GM21526 (cell line): ENCODE measurements around the gene DECR2.
A peak's percentile ranks its signal among the peaks of the same experiment; 100 is the strongest.
"Not testable (repeated sequence)": the region's sequence is repeated elsewhere in the genome, so short reads cannot be mapped to it uniquely, and the experiment has no call there.

ENCODE experiments used
- ATAC-seq: cut with Tn5 transposase; IDR thresholded peaks from one replicate; pipeline ENCODE4 v1.9.1; 2021; ENCODE audit warnings: moderate library complexity; ENCODE audit not compliant: unreplicated experiment, low FRiP score

The DECR2 gene

GRCh38 chr16:397736-398332, 3.9 kb upstream of the DECR2 start:
- ATAC-seq = no peak

GRCh38 chr16:398561-399339, 2.9 kb upstream of the DECR2 start:
- ATAC-seq = no peak

DNA sequence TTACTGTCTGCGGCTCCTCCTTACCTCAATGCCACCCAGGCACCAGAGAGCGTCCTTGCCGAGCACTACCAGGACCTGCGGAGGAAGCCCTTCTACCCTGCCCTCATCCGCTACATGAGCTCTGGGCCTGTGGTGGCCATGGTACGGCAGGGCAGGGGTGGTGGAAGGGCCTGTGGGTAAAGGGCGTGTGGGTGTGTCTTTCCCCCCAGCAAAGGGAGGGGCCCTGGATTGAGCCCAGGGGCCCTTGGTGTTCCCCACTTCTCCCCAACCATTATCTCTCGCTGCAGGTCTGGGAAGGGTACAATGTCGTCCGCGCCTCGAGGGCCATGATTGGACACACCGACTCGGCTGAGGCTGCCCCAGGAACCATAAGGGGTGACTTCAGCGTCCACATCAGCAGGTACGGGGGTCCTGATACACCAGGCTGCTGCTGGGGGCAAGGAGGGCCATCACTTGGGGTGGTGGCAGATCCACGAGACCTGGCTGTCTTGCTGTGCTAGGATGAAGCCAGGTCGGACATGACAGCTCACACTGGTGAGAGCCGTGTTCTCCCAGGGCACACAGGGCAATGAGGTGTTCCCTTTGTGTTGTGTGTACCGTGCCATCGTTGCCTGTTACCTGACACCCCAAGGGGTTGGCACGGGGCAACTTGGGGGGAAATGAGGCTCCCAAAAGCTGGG, 2.2 kb upstream of the DECR2 start:
- ATAC-seq = no peak

DNA sequence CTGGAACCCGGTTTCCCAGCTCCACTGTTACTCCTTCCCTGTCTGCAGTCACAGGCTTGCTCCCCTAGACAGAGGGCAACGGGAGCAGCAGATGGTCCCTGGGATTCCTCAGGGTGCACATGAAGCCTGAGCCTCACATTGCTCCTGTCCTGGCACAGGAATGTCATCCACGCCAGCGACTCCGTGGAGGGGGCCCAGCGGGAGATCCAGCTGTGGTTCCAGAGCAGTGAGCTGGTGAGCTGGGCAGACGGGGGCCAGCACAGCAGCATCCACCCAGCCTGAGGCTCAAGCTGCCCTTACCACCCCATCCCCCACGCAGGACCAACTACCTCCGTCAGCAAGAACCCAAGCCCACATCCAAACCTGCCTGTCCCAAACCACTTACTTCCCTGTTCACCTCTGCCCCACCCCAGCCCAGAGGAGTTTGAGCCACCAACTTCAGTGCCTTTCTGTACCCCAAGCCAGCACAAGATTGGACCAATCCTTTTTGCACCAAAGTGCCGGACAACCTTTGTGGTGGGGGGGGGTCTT, 1.6 kb upstream of the DECR2 start:
- no peak for ATAC-seq

DNA sequence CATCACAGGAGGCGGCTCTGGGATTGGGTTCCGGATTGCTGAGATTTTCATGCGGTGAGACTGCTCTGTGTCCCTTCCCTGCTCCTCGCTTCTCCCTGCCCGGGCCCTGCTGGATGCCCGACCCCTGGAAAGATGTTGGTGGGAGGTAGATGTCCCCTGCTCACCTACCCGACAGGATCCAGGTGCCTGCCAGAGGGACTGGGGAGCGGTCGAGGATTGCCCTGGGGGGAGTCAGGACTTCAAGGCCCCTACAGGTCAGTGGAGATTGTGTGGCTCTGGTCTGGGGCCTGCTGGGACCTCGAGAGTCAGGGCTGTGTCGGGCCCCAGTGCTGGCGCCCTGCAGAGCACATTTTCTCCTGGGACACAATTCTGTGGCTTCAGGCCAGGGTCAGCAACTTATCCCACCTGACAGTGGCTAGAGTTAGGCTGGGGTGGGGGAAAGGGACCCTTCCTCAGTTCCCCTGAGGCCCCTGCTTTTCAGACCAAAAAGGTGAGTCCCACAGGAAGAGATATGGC, 3.3 kb downstream of the DECR2 start:
- no peak for ATAC-seq

- ATAC-seq = no peak
Observed at GRCh38 chr16:405548-406506, 4.1 kb downstream of the DECR2 start.

- ATAC-seq = no peak
Observed at GRCh38 chr16:407253-407652, 5.6 kb downstream of the DECR2 start.

DNA sequence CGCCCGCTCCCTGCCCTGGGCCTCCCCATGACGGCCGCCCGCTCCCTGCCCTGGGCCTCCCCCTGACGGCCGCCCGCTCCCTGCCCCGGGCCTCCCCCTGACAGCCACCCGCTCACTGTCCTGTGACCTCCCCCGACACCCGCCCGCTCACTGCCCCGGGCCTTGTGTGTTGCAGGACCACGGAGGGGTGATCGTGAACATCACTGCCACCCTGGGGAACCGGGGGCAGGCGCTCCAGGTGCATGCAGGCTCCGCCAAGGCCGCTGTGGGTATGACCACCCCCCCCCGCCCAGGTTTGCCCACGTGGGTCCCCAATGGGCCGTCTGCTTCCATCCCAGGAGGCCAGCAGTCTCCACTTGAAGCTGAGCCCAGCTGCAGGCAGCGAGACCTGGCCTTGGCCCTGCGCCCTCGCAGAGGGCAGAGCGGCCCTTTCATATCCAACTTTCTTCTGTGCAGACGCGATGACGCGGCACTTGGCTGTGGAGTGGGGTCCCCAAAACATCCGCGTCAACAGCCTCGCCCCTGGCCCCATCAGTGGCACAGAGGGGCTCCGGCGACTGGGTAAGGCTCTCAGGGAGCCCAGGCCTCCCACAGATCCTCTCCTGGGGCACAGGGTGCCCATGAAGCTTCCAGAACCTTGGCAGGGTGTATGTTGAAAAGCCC, 9.0 kb downstream of the DECR2 start:
- ATAC-seq = no peak

DNA sequence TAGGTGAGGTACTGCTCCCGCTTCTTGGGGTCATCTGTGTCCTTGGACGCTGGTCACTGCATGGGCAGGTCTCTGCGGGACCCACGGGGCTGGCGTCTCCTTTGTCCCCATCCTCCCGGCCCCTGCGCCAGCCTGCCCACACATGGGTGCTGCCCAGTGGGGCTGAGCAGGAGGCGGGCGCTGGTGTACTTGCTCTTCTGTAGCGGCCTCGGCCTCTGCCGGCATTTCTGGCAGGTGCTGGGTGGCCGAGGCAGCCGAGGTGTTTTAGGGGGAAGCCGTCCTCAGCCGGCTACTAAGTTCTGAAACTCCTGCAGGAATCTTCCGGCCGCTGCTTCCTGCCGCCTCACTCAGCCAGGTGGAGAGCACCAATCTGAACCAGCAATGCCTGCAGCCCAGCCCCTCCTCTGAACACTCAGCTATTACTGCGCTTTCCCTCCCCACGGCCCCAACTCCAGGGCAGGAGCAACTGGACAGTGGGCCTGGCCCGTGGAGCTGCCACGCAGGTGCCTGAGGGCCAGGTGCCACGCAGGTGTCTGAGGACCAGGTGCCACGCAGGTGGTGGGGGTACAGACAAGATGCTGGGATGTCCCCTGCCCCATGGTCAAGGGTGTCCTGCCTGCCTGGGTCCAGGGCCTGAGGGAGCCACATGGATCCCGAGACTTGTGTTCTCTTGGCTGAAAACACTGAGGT, 10.0 kb downstream of the DECR2 start:
- no peak for ATAC-seq

DNA sequence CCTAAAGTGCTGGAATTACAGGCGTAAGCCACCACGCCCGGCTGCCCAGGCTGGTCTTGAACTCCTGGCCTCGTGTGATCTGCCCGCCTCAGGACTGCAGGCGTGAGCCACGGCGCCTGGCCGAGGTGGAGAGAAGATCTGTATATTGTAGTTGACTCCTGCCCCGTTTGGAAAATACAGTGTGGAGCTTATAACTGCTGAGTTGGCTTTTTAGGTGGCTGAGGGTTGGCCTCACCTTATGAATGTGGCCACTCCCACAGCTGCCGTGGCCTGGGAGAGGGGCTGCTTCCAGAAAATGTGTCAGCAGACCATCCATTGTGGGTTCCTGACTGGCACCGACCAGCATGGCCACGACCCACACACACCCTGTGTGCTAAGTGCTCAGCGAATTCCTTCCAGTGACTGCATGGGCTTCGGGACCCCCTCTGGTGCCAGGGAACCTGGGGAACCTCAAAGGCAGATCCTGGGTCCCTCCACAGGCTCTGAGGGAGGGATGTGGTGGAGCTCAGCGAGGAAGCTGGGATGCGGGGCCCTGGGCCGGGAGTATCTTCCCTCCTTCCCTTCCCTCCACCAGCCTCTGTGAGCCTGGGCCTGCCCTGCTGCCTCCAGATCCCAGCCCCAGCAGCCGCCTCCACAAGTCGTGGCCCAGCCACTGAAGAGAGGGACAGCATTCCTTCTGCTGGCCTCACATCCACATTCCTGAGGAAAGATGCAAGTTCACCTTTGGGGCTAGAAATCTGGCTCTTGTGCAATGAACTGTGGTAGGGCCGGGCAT, 12.9 kb downstream of the DECR2 start:
- ATAC-seq = no peak

DNA sequence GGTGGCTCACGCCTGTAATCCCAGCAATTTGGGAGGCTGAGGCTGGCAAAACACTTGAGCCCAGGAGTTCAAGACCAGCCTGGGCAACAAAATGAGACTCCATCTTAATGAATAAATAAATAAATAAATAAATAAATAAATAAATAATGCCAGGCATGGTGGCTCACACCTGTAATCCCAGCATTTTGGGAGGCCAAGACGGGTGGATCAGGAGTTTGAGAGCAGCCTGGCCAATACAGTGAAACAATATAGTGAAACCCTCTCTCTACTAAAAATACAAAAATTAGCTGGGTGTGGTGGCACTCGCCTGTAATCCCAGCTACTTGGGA, 13.4 kb downstream of the DECR2 start:
- ATAC-seq = not testable (repeated sequence)

GRCh38 chr16:422179-422578, 20.5 kb downstream of the DECR2 start:
- not testable (repeated sequence) for ATAC-seq

GRCh38 chr16:424033-424622, 22.4 kb downstream of the DECR2 start:
- no peak for ATAC-seq

- ATAC-seq = no peak
Observed at GRCh38 chr16:424623-425081, 23.0 kb downstream of the DECR2 start.

GRCh38 chr16:425082-425718, 23.5 kb downstream of the DECR2 start, which contains the start of gene RAB11FIP3:
Gene RAB11FIP3, plus strand, starts transcription at chr16:425649. Its CDS starts 358 bp downstream, at chr16:426007.
- peak; percentile 76 for ATAC-seq

GRCh38 chr16:425740-426114, 24.0 kb downstream of the DECR2 start:
- peak; percentile 26 for ATAC-seq

GRCh38 chr16:426115-426905, 24.6 kb downstream of the DECR2 start:
- no peak for ATAC-seq
